Fibroblast of skin of left quadriceps (primary cell): Measurements from ENCODE around the gene VPS39.

Experiments
- DNase-seq, 2 experiments: peaks; one replicate each; pipeline ENCODE4 v3.0.0-alpha.2; 2013; ENCODE audit warnings: low read depth in 2 of 2

The VPS39 gene

GRCh38 chr15:42131826-42132806, 76.0 kb downstream of the VPS39 start:
- DNase-seq: no peak

- DNase-seq: no peak
Observed at GRCh38 chr15:42131006-42131405, 77.1 kb downstream of the VPS39 start.

GRCh38 chr15:42130246-42130986, 77.7 kb downstream of the VPS39 start:
- DNase-seq: no peak

GRCh38 chr15:42129364-42129763, 78.7 kb downstream of the VPS39 start:
- no peak for DNase-seq

- DNase-seq: no peak
Observed at GRCh38 chr15:42128476-42128875, 79.6 kb downstream of the VPS39 start.

- no peak for DNase-seq
Observed at GRCh38 chr15:42123546-42123945, 84.6 kb downstream of the VPS39 start.

- no peak for DNase-seq
Observed at GRCh38 chr15:42121682-42122081, 86.4 kb downstream of the VPS39 start.

- DNase-seq: no peak
Observed at GRCh38 chr15:42121021-42121420, 87.1 kb downstream of the VPS39 start.

- no peak for DNase-seq
Observed at GRCh38 chr15:42120285-42120684, 87.8 kb downstream of the VPS39 start.

GRCh38 chr15:42119446-42119760, 88.7 kb downstream of the VPS39 start:
- DNase-seq: no peak

- DNase-seq: no peak
Observed at GRCh38 chr15:42118650-42119445, 89.3 kb downstream of the VPS39 start.

GRCh38 chr15:42111924-42112323, 96.2 kb downstream of the VPS39 start:
- no peak for DNase-seq

GRCh38 chr15:42110367-42110766, 97.7 kb downstream of the VPS39 start:
- no peak for DNase-seq

GRCh38 chr15:42108806-42109205, 99.3 kb downstream of the VPS39 start:
- no peak for DNase-seq
